ENCODE results near the gene PLXDC1.
"Not testable (repeated sequence)": the region's sequence is repeated elsewhere in the genome, so short reads cannot be mapped to it uniquely, and the experiment has no call there.

Gene PLXDC1

GRCh38 chr17:39057701-39058206 is 93.7 kb downstream of the PLXDC1 start:
- DNase-seq = no peak

- no peak for DNase-seq
Measured at GRCh38 chr17:39054111-39054645, 97.3 kb downstream of the PLXDC1 start.

GRCh38 chr17:39052423-39052822 is 99.0 kb downstream of the PLXDC1 start:
- DNase-seq = not testable (repeated sequence)

GRCh38 chr17:39051001-39051585 is 100.3 kb downstream of the PLXDC1 start:
- DNase-seq = no peak

GRCh38 chr17:39045948-39046679 is 105.3 kb downstream of the PLXDC1 start:
- no peak for DNase-seq

- DNase-seq = no peak
Measured at GRCh38 chr17:39036009-39036408, 115.4 kb downstream of the PLXDC1 start.

GRCh38 chr17:39035578-39035977 is 115.9 kb downstream of the PLXDC1 start:
- not testable (repeated sequence) for DNase-seq

- DNase-seq = no peak
Measured at GRCh38 chr17:39028690-39029089, 122.7 kb downstream of the PLXDC1 start.

- DNase-seq = no peak
Measured at GRCh38 chr17:39027455-39028035, 123.9 kb downstream of the PLXDC1 start.

- DNase-seq = peak in 2 of 6 experiments; percentile 18 to 19
Measured at GRCh38 chr17:39026980-39027451, 124.4 kb downstream of the PLXDC1 start.

- not testable (repeated sequence) for DNase-seq
Measured at GRCh38 chr17:39026346-39026745, 125.1 kb downstream of the PLXDC1 start.

GRCh38 chr17:39022924-39023323 is 128.5 kb downstream of the PLXDC1 start:
- no peak for DNase-seq

- not testable (repeated sequence) for DNase-seq
Measured at GRCh38 chr17:39020037-39020436, 131.4 kb downstream of the PLXDC1 start.

GRCh38 chr17:39018267-39019134 is 132.9 kb downstream of the PLXDC1 start:
- DNase-seq = peak in 2 of 6 experiments; percentile 22 to 25

- peak in 3 of 6 experiments; percentile 72 to 76 (median 74) for DNase-seq
Measured at GRCh38 chr17:39016193-39017153, 135.0 kb downstream of the PLXDC1 start.

- no peak for DNase-seq
Measured at GRCh38 chr17:39015546-39015935, 135.9 kb downstream of the PLXDC1 start.

- no peak for DNase-seq
Measured at GRCh38 chr17:39014795-39015545, 136.5 kb downstream of the PLXDC1 start.

- DNase-seq = no peak
Measured at GRCh38 chr17:39014044-39014794, 137.2 kb downstream of the PLXDC1 start.
